Occipital lobe (tissue), 2 donors: ENCODE data around the gene RIC1. TPM values are rescaled to one million over a fixed set of nuclear protein-coding genes. Genes with fewer than 3 reads are reported as not detected.
"Not testable (repeated sequence)": the region's sequence is repeated elsewhere in the genome, so short reads cannot be mapped to it uniquely, and the experiment has no call there.

ENCODE experiments used
- DNase-seq: peaks from one replicate; lab custom pipeline; 2025; lab: John Stamatoyannopoulos, UW
- total RNA-seq: library from RNA; depleted of rRNA; stranded (reverse); fragments of >200 nt; gene quantifications from one replicate; pipeline ENCODE4 v1.2.3, GENCODE V29; 2014

RIC1 gene
- total RNA-seq, 1 donor from 2014 or later, result 33.4 TPM

DNA sequence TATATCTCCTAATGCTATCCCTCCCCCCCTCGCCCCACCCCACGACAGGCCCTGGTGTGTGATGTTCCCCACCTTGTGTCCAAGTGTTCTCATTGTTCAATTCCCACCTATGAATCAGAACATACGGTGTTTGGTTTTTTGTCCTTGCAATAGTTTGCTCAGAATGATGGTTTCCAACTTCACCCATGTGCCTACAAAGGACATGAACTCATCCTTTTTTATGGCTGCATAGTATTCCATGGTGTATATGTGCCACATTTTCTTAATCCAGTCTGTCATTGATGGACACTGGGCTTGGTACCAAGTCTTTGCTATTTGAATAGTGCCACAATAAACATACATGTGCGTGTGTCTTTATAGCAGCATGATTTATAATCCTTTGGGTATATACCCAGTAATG is 93.8 kb downstream of the RIC1 start:
- DNase-seq, result not testable (repeated sequence)

DNA sequence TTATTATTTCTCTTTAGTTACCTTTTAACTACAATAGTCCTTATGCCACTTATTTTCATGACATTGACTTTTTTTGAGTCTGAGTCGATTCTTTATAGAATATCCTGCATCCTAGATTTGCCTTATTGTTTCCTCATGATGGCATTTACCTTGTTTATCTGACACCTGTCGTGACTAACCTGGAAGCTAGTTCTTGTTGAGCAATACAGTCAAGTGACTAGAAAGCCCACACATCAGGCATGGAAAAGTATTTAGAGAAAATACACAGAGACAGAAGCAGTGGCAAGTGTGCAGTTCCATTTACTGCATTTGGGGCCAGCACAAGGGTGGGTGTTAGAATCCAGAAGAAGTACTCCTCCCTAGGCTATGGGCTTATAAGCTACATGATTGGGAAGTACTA is 106.2 kb downstream of the RIC1 start:
- DNase-seq, result no peak

DNA sequence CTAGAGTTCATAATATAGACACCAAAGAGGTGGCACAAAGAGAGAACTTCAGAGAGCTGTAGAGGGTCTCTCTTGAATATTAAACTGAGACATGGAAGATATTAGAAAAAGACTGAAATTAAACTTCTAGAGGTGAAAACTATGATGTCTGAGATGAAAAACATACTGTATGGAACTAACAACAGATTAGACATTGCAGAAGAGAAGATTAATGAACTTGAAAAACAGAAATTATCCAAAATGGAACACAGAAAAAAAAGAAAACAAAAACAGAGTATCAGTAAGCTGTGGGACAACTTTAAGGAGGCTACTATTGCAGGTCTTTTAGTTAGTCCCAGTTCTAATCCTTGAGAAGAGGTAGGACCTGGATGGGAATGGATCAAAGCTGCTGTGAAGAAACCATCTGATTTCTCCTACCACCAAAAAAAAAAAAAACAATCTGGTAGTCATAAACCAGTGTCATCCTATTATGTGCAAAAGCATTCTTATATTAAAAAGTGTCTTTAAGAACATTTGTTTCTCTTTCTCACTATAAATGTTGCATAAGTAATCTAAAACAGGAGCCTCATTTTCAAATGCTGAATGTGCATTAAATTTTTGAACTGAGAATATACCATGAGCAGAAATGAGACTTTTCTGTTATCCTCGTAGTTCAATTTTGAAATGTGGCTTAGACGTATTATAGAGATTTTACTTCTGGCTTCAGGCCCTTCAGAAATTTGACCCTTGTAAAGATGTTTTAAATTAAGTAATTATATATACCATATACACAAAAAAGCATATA is 107.8 kb downstream of the RIC1 start:
- no peak for DNase-seq

DNA sequence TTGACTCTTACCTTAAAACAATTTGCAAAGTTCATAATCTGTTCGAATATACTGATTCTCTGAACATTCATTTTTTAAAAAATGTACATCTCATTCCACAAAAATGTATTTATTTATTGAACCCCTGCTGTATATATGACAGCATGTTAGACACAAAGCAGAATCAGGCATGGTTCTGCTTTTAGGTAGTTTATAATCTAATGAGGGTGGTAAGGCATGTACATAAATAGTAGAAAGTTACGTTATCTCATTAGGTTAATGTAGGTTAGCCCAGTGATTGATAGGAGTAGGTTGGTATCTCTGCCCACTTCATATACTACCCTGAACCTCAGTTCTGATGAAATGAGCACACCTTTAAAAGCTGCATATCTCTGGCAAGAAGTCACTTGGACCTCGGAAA is 114.2 kb downstream of the RIC1 start:
- DNase-seq, result no peak

DNA sequence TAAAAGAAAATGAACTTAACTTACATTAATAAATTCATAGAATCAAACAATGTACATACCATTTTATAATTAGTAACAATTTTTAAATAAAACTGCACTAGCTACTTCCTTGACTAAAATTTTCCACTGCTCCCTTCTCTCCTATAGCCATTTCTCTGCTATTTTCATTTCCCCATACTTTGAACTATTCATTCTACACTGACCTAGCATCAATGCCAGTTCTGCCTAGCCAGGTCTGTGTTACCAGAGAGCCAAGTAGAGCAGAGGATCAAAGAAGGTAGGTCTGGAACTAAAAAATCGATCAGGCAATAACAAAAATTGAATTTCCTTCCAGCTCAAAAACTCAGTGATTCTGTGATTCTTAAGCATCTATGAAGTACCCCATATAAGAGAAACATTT is 119.5 kb downstream of the RIC1 start:
- no peak for DNase-seq

DNA sequence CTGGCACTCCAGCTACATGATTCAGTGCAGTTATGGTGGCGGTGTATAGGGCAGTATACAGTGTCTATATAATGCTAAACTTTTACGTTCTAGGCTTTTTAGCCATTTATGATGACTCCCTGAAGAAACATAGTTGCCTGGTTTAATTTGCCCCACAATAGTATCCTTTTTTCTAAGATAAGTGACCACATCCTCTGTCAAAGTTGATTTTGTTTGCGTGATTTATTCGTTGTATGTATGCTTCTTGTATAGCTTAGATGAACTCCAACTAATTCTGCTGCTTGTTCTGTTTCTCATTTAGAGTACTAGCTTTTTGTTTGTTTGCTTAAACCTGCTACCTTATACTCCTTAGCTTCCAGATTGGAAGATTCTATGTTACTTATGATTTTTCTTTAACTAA is 120.4 kb downstream of the RIC1 start:
- DNase-seq, result no peak

DNA sequence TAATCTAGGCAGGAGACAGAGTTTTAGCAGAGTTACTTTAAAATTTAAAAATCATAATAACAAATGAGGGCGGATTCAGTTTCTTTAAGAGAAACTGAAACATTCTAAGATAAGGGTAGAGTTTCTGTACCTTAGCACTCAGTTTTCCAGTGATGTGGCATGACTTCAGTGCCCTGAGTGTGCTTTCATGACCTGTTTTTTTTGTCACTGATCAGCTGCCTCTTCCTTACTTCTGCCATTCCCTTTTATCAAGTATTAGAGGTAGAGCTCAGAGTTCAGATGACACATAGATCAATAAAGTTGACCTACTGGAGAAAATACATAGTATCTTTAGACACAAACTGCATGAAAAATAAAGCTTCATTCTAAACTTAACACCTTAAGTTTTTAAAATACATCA is 121.7 kb downstream of the RIC1 start:
- no peak for DNase-seq

DNA sequence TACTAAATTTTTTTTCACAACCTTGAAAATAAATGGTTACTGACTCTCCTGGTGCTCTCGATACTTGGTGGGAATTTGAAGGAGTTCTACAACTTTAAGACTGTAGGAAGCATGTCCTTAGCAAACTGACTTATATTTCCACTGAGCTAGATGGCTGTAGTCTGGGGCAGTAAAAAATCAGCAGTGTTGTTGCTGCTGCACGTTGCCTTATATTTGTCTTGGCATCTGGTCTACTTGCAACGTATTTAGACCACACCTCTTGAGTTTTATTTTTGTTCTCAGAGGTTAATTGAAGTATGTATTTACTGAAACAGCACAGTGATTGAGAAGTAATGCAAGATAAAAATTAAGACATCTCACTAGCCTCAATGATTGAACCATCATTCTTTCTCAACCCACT is 127.7 kb downstream of the RIC1 start:
- no peak for DNase-seq

DNA sequence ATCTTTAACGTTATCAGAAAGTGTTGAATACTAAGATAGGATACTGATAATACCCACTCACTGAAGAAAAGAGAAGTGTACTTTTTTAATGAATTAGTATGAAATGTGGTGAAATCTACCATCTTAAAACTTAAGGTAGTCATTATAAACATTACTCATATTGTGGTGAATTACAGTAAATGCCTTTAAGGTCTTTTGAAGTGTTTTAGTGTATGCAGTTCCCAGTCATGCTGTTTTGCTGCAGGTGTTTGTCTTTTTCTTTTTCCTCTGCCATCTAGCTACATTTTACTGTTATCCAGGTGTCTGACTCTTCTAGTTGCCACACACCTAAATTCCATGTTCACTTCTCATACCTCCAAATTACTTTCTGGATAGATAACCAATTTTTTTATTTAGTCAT is 131.4 kb downstream of the RIC1 start:
- no peak for DNase-seq

DNA sequence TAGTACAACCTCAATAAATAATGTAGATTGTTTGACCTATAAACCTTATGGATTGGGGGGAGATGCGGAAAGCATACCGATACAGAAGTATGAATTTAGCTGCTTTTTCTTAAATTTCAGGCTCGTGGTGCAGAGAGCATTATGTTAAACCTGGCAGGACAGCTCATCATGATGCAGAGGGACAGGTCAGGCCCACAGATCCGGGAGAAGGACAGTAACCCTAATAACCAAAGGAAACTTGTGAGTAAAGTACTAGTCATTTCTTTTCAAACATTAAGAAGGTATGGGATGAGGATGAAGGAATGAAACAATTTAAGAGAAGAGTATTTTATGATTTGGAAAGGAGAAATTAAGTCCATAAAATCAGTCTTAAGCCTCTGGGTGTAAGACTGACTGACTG is 133.5 kb downstream of the RIC1 start:
- no peak for DNase-seq

DNA sequence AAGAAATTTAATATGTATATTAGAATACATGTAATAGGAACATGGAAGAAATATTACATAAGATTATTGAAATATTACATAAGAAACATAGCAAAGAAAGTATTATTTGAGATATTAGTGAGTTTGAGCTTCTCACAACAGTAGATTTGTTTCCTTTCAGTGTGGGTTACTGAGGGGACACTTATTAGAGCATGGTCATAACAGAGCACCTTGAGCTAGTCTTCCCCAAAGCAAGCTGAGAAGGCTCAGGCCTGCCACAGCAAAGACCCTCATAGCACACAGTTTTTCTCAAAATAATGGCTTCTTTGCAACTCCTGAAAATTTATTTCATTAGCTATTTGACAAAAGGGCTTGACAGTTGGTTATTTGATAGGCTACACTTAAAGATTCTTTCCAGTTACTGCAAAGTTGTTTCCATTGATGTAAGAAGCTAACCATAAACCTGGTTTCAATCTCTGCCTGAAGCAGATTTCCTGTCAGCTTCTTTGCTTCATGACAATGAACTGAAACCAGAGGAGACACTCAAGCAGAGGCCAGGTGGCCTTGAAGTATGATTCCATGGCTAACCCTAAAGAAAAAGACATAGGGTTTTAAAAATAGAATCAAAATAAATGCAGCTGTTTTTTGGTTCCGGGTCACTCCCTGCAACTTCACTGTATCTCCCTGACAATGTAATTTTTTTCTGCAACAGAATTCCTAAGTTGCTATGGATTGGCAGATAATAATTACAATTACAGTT is 135.4 kb downstream of the RIC1 start:
- DNase-seq, result no peak

DNA sequence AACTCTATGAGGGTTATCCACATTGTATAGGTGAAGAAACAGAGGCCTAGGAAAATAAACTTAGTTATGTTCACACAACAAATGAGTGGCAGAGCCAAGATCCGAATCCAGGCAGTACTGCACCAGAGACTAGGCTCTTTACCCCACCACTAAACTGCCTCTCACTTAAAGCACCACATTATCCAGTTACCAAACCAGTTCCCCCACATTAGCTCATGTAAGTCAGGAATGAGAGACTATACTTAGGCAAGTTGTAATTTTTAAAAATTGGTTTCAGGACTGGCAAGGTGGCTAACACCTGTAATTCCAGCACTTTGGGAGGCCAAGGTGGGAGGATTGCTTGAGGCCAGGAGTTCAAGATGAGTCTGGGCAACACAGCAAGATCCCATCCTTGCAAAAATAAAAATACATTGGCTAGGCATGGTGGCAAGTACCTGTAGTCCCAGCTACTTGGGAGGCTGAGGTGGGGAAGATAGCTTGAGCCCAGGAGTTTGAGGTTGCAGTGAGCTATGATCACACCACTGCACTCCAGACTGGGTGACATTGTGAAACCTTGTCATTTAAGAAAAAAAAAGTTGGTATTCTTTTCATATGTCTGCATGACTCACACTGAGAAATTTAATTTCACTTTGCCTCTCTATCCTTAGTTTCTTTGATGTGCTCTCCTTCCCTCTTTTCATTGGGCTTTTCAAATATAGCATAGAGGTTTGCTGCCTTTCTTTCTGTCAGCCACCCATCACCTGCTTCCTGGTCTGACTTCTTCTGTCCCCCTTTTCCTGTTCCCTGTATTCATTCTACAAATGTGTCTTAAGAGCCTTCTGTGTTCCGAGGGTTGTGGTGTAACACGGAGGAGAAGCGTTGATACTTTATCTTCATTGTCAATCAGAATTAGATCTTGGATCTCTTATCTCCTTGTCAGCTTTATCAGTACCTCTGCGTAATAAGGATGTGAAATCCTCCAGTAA is 139.3 kb downstream of the RIC1 start:
- DNase-seq, result no peak

DNA sequence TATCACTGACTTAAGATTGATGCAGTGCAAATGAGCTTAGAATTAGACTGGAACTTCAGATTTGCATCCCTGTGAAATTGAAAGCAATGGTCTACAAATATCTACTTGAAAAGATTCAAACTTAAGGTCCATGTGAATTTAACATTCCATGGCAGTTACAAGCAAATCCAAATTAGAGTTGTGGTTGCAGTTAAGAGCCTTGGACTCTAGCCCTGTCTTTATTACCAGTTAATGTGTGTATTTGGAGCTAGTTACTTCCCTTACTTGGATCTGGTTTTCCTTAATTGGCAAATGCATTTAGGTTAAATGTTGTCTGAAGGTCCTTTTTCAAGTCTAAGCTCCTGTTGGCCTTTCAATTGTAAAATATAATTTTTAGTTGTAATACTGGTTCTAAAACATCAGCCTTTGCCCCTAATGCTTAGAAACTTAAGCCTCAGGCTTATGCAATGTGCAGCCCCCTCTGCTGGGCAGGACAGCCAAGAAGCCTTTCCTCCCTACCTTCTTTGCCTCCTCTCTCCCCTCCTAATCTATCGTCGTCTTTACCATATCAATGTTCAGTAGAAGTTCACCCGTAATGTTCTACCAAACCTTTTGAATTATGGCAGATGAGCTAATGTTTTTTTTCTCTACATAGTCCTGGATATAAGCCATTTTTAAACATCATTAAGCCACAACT is 144.6 kb downstream of the RIC1 start:
- DNase-seq, result no peak

DNA sequence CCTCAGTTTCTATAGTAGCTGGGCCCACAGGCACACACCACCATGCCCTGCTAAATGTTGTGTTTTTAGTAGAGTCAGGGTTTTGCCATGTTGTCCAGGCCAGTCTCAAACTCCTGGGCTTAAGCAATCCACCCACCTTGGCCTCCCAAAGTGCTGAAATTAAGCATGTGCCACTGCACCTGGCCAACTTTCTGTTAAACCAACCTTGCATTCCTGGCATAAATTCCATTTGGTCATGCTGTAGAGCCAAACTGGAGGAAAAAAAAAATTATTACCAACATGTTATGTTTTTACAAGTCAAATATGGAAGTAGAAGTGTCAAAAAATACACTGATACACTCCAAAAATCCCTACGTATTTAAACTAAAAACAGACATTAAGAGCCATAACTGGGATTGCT is 149.9 kb downstream of the RIC1 start:
- no peak for DNase-seq

DNA sequence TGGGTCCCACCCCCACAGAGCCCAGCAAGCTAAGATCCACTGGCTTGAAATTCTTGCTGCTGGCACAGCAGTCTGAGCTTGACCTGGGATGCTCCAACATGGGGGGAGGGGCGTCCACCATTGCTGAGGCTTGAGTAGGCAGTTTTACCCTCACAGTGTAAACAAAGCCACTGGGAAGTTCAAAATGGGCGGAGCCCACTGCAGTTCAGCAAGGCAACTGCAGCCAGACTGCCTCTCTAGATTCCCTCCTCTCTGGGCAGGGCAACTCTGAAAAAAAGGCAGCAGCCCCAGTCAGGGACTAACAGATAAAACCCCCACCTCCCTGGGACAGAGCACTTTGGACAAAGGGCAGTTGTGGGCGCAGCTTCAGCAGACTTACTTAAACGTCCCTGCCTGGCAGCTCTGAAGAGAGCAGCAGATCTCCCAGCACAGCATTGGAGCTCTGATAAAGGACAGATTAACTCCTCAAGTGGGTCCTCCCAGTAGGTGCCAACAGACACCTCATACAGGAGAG is 150.9 kb downstream of the RIC1 start:
- DNase-seq, result not testable (repeated sequence)

DNA sequence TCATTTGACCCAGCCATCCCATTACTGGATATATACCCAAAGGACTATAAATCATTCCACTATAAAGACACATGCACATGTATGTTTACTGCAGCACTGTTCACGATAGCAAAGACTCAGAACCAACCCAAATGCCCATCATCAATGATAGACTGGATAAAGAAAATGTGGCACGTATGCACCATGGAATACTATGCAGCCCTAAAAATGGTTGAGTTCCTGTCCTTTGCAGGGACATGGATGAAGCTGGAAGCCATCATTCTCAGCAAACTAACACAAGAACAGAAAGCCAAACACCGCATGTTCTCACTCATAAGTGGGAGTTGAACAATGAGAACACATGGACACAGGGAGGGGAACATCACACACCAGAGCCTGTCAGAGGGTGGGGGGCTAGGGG is 154.5 kb downstream of the RIC1 start:
- DNase-seq, result not testable (repeated sequence)

DNA sequence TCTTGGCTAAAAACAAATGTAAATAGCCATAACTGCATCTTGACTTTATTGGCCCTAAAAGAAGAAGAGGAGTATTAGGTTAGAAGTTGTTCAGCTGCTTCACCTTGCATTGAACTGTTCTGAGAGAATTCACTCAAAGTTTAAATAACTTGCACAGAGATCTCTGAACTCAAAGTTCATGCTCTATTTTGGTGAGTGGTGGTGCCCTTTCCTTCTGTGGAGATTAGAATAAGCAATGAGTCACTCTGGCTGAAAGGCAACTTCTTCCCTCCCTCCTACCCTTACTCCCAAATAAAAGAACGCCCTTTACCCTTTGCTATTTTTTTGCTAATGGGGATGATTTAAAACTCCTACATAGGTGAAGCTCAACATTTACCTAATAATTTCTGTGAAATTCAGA is 155.1 kb downstream of the RIC1 start:
- no peak for DNase-seq

DNA sequence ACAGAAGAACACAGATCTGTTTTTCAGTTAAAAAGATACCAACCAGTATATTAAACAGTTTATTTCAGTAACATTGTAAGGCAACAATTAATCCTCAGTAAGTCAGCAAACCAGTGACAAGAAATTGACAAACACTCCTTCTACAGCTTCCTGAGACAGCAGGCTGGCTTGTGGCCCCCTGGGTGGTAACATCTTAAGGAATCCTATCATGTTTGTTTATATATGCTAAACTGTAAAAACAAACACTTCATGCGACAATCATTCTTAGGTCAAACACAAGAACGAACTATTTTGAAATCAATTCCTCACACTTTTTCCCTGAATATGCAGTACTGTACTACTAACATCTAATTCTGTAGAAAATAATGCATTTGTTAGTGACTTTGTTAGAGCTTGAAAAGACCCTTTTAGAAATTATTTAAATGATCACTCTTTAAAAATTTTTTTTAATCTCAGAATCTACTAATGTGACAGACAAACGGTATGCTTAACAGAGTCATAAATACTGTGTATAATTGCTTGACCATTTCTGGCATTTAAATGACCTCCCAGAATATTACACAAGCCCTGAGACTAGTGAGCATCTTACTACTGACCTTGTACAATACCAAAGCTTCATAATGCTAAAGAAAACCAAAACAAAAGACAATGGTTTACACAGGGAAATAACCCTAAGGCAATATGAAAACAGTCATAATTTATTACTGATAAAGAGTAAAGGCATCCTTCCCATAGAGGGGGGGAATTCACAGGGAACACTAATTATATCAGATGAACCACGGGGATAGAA is 155.8 kb downstream of the RIC1 start:
- DNase-seq, result no peak

DNA sequence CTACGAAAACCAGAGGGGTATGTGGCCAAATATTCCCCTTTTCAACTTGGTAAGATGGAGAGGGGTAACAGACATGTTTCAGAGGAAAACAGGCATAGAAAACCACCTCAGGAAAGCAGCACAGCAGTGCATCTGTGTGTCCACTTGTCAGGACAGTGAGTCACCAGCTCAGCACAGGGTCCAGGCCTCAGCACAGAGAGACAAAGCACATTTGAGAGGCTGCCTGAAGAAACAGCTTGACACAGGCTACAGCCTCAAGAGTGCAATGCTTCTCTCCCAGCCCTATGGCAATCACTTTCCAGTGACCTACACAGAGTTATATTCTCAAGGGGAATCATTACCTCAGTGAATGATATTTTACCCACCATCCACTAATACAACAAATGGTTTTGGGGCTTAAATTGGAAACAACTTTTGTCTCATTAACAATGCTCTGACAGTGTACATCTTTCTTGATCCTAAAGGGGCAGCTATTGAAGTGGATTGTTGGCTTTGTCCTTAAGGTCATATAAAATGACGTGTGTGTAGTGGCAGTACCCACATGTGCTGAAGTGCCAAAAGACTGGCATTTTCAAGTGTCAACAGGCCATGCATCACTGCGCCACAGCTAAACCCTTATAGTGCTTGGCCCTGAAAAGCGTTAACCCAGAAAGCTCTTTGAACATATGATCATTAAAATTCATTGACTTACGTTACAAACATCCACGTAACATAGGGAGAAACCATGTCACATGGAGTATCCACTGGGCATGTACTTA is 157.6 kb downstream of the RIC1 start:
- DNase-seq, result peak; percentile 15

DNA sequence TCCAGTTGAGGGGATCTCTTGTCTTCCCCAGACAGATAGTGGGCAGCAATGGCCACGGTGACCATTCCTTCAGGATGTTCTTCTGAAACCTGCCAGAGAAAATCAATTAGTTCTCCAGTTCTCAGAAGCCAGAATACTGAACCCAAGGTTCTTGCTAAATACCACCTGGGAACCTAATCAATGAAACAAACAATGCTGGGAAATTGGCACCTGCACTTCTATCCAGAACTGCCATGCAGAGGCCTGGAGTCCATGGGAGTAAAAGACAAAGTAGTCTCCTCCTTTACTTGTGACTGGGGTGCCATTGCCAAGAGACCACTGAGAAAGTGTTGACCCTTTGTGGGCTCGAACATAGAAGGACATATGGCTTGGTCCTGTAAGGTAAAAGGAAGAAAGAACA is 158.3 kb downstream of the RIC1 start:
- DNase-seq, result no peak
